ENCODE results near the gene ATP8B4. TPM values are rescaled to one million over a fixed set of nuclear protein-coding genes. Genes with fewer than 3 reads are reported as not detected.

The ATP8B4 gene
- total RNA-seq, 5 donors from 2014 or later (not counting 1 experiment from before 2014, with no cell fraction given) = 0.72 to 2.4 (median 1.3) TPM

DNA sequence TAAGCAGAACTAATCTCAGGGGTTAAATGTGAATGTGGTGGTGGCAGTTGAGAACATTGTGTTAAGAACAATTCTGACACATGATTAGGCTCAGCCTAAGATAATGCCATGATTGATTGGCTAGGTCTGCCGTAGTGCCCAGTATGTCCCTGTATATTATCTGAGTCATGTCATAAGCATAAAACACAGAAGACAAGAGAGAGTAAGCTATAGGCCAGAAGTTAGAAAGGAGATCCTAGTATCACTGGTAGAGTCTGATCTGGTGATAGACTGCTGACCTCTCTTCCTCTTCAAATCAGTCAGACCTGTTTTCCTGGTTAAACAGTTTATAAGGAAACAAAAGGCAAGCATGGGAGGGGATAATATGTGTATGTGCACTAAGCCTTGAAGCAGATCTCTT, 30.1 kb upstream of the ATP8B4 start:
- ChIA-PET CTCF (no interaction called here), POLR2A (no interaction called here)
- no CpG with 5 or more reads among the region's 1 CpG for WGBS (ENCODE audit: insufficient coverage)

DNA sequence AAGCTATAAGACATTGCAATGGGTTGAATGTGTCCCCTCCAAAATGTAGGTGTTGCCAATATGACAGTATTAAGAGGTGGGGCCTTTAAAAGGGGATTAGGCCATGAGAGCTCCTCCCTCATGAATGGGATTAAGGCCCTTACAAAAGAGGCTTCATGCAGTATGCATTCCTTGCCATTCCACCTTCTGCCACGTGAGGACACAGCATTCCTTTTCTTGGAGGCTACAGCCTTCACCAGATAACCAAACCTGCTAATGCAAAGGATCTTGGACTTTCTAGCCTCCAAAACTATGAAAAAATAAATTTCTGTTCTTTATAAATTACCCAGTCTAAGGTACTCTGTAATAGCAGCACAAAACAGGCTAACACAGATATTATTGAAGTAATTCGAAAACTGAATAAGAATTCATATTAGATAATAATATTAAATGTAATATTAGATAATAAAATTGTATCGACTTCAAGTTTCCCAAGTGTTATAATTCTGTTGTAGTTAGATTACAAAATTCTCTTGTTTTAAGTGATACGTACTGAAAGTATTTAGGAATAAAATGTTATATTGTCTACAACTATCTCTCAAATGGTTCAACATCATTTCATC, 29.4 kb upstream of the ATP8B4 start:
- H3K4me3 Mint-ChIP-seq = no peak overlapping the region
- ChIA-PET POLR2A (no interaction called here), CTCF (no interaction called here)
- no peak for DNase-seq
- H3K9me3 Mint-ChIP-seq = no peaks in the 10 kb centered on the region
- Histone ChIP-seq H3K9me3 (no peaks in the 10 kb centered on the region), H3K36me3 (ENCODE audit: control insufficient read depth in 2 of 2, extremely low read depth in 1 of 2, insufficient read depth in 1 of 2, low read length in 1 of 2) (no peaks in the 10 kb centered on the region), H3K27me3 (replicated peaks in 1 of 2; ENCODE audit: control insufficient read depth in 2 of 2, extremely low read depth in 1 of 2, insufficient read depth in 2 of 2, low read length in 1 of 2) (peaks cover 0 to 3% of the 10 kb centered on the region in 2 experiments), H3K4me1 (ENCODE audit: control insufficient read depth in 1 of 2, extremely low read depth in 1 of 2, insufficient read depth in 2 of 2, low read length in 2 of 2) (no peaks in the 10 kb centered on the region), H3K4me3 (ENCODE audit: control insufficient read depth in 1 of 2, extremely low read depth in 1 of 2, low read length in 1 of 2) (no peak overlapping the region), H3K27ac (ENCODE audit: low read length) (no peak overlapping the region)
- H3K36me3 Mint-ChIP-seq = no peaks in the 10 kb centered on the region
- no peaks in the 10 kb centered on the region for H3K27me3 Mint-ChIP-seq
- 100% methylated on average over 1 of the region's 4 CpGs for WGBS (ENCODE audit: insufficient coverage)
- no peak overlapping the region for H3K27ac Mint-ChIP-seq
- no peak for ATAC-seq (replicated peaks in 1 of 4)
- H3K4me1 Mint-ChIP-seq = no peaks in the 10 kb centered on the region

More for the DNA sequence above, 30.1 kb upstream of the ATP8B4 start:
- Mint-ChIP-seq H3K4me3 (no peak overlapping the region), H3K9me3 (no peaks in the 10 kb centered on the region), H3K27ac (no peak overlapping the region), H3K27me3 (no peaks in the 10 kb centered on the region), H3K4me1 (no peaks in the 10 kb centered on the region), H3K36me3 (no peaks in the 10 kb centered on the region)
- DNase-seq (no peak), ATAC-seq (replicated peaks in 1 of 4) (no peak)
- H3K27ac ChIP-seq (ENCODE audit: low read length) = no peak overlapping the region
- H3K4me1 ChIP-seq (ENCODE audit: control insufficient read depth in 1 of 2, extremely low read depth in 1 of 2, insufficient read depth in 2 of 2, low read length in 2 of 2) = no peaks in the 10 kb centered on the region
- peaks cover 0 to 3% of the 10 kb centered on the region in 2 experiments for H3K27me3 ChIP-seq (replicated peaks in 1 of 2; ENCODE audit: control insufficient read depth in 2 of 2, extremely low read depth in 1 of 2, insufficient read depth in 2 of 2, low read length in 1 of 2)
- H3K9me3 ChIP-seq = no peaks in the 10 kb centered on the region
- no peak overlapping the region for H3K4me3 ChIP-seq (ENCODE audit: control insufficient read depth in 1 of 2, extremely low read depth in 1 of 2, low read length in 1 of 2)
- no peaks in the 10 kb centered on the region for H3K36me3 ChIP-seq (ENCODE audit: control insufficient read depth in 2 of 2, extremely low read depth in 1 of 2, insufficient read depth in 1 of 2, low read length in 1 of 2)

DNA sequence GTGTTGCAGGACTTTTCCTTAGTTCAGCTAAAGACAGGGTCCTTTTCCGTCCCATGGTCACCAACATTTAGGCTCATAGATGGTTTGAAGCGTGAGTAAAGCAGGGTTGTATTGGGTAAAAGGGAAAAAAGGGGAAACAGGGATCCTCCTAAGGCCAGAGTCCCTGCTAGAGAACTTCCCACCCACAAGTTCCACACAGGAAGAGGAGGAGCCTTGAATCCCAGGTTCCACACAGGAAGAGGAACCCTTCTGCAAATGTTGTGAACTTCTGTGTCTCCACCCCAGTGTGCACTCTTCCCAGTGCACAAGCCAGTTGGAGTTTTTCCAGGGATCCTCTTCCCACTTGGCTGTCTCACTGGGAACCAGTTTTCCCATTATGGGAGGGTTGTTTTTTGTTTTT, 27.6 kb upstream of the ATP8B4 start:
- Mint-ChIP-seq H3K27me3 (no peaks in the 10 kb centered on the region), H3K36me3 (no peaks in the 10 kb centered on the region), H3K27ac (no peak overlapping the region), H3K4me3 (no peak overlapping the region), H3K4me1 (no peaks in the 10 kb centered on the region), H3K9me3 (no peaks in the 10 kb centered on the region)
- H3K4me3 ChIP-seq (ENCODE audit: control insufficient read depth in 1 of 2, extremely low read depth in 1 of 2, low read length in 1 of 2) = no peak overlapping the region
- ChIA-PET CTCF (interaction anchor here in 1 of 2 donors (2.1 kb wide), 1 partner anchor 8 kb away, joined by 8 read pairs; no protein-coding TSS in a partner anchor), POLR2A (no interaction called here)
- WGBS (ENCODE audit: insufficient coverage) = no CpG with 5 or more reads among the region's 2 CpGs
- DNase-seq (no peak), ATAC-seq (replicated peaks in 1 of 4) (no peak)
- no peaks in the 10 kb centered on the region for H3K9me3 ChIP-seq
- no peaks in the 10 kb centered on the region for H3K36me3 ChIP-seq (ENCODE audit: control insufficient read depth in 2 of 2, extremely low read depth in 1 of 2, insufficient read depth in 1 of 2, low read length in 1 of 2)
- H3K27ac ChIP-seq (ENCODE audit: low read length) = no peak overlapping the region
- peaks cover 0 to 3% of the 10 kb centered on the region in 2 experiments for H3K27me3 ChIP-seq (replicated peaks in 1 of 2; ENCODE audit: control insufficient read depth in 2 of 2, extremely low read depth in 1 of 2, insufficient read depth in 2 of 2, low read length in 1 of 2)
- H3K4me1 ChIP-seq (ENCODE audit: control insufficient read depth in 1 of 2, extremely low read depth in 1 of 2, insufficient read depth in 2 of 2, low read length in 2 of 2) = no peaks in the 10 kb centered on the region

DNA sequence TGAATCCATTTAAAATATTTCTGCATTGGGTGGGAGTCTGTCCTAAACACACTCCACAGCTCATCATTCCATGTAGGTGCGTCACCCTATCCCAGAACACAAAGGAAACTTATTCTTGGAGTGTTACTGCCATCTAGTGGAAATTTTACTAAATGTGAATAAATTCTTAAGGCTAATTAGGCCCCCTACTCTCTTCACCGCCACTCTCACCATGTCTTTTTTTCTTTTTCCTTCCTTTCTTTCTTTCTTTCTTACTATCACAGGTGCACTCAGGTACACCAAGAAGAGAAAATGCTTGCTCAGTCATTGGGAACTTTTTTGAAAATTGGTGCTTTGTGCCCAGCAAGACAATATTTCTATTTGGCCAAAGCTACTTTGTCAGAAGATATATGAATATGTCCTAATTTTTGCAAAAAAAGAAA, 26.4 kb upstream of the ATP8B4 start:
- ChIA-PET POLR2A (no interaction called here), CTCF (interaction anchor here (0.5 to 2.1 kb wide), 17 partner anchors 10 to 1935 kb away, joined by 3 to 16 read pairs (median 4); partner anchors contain the start of gene EID1 (in 1 of the 2))
- ATAC-seq (replicated peaks in 1 of 4) = peak in 1 of 4 experiments; percentile 45
- Histone ChIP-seq H3K9me3 (no peaks in the 10 kb centered on the region), H3K4me1 (ENCODE audit: control insufficient read depth in 1 of 2, extremely low read depth in 1 of 2, insufficient read depth in 2 of 2, low read length in 2 of 2) (no peaks in the 10 kb centered on the region), H3K27ac (ENCODE audit: low read length) (no peak overlapping the region), H3K36me3 (ENCODE audit: control insufficient read depth in 2 of 2, extremely low read depth in 1 of 2, insufficient read depth in 1 of 2, low read length in 1 of 2) (no peaks in the 10 kb centered on the region), H3K4me3 (ENCODE audit: control insufficient read depth in 1 of 2, extremely low read depth in 1 of 2, low read length in 1 of 2) (no peak overlapping the region), H3K27me3 (replicated peaks in 1 of 2; ENCODE audit: control insufficient read depth in 2 of 2, extremely low read depth in 1 of 2, insufficient read depth in 2 of 2, low read length in 1 of 2) (peaks cover 0 to 3% of the 10 kb centered on the region in 2 experiments)
- Mint-ChIP-seq H3K27ac (no peak overlapping the region), H3K4me3 (no peak overlapping the region), H3K36me3 (no peaks in the 10 kb centered on the region), H3K27me3 (no peaks in the 10 kb centered on the region), H3K9me3 (no peaks in the 10 kb centered on the region), H3K4me1 (no peaks in the 10 kb centered on the region)
- no CpG with 5 or more reads among the region's 2 CpGs for WGBS (ENCODE audit: insufficient coverage)
- DNase-seq = peak in 1 of 35 experiments; percentile 68

DNA sequence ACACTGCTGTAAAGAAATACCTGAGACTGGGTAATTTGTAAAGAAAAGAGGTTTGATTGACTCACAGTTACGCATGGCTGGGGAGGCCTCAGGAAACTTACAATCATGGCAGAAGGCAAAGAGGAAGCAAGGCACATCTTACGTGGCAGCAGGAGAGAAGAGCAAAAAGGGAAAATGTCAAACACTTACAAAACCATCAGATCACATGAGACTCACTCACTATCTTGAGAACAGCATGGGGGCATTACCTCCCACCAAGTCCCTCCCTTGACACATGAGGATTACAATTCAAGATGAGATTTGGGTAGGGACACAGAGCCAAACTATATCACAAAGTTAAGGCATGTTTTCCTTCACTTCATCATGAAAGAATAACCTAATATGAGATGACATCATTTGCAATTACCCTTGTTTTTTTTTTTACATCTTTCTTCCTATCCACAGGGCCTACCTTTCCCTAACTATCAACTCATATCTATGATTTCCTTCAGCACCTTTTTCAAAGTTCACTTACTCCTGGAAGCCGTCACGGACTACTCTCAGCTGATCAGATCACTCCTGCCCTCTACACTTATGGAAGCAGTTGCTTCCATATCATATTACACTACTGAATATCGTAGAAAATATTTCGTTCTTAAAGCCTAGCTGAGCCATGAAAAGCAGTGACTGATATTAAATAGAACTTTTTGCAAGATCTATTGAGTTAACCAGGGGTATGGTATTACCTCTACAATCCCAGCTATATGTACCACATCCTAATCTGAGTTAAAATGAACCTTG, 25.5 kb upstream of the ATP8B4 start:
- no peaks in the 10 kb centered on the region for H3K9me3 Mint-ChIP-seq
- POLR2A ChIA-PET = no interaction called here
- 88% methylated on average over 2 of the region's 6 CpGs for WGBS (ENCODE audit: insufficient coverage)
- no peaks in the 10 kb centered on the region for H3K27me3 Mint-ChIP-seq
- no peak overlapping the region for H3K4me3 Mint-ChIP-seq
- ATAC-seq (replicated peaks in 1 of 4) (no peak), DNase-seq (no peak)
- CTCF ChIA-PET = interaction anchor here (0.5 to 2.1 kb wide), 14 partner anchors 10 to 1786 kb away, joined by 3 to 16 read pairs (median 4); partner anchors contain the start of gene EID1 (in 1 of the 2)
- Histone ChIP-seq H3K27ac (ENCODE audit: low read length) (no peak overlapping the region), H3K36me3 (ENCODE audit: control insufficient read depth in 2 of 2, extremely low read depth in 1 of 2, insufficient read depth in 1 of 2, low read length in 1 of 2) (no peaks in the 10 kb centered on the region), H3K4me1 (ENCODE audit: control insufficient read depth in 1 of 2, extremely low read depth in 1 of 2, insufficient read depth in 2 of 2, low read length in 2 of 2) (no peaks in the 10 kb centered on the region), H3K9me3 (no peaks in the 10 kb centered on the region), H3K27me3 (replicated peaks in 1 of 2; ENCODE audit: control insufficient read depth in 2 of 2, extremely low read depth in 1 of 2, insufficient read depth in 2 of 2, low read length in 1 of 2) (peaks cover 0 to 3% of the 10 kb centered on the region in 2 experiments), H3K4me3 (ENCODE audit: control insufficient read depth in 1 of 2, extremely low read depth in 1 of 2, low read length in 1 of 2) (no peak overlapping the region)
- H3K4me1 Mint-ChIP-seq = no peaks in the 10 kb centered on the region
- no peaks in the 10 kb centered on the region for H3K36me3 Mint-ChIP-seq
- no peak overlapping the region for H3K27ac Mint-ChIP-seq

DNA sequence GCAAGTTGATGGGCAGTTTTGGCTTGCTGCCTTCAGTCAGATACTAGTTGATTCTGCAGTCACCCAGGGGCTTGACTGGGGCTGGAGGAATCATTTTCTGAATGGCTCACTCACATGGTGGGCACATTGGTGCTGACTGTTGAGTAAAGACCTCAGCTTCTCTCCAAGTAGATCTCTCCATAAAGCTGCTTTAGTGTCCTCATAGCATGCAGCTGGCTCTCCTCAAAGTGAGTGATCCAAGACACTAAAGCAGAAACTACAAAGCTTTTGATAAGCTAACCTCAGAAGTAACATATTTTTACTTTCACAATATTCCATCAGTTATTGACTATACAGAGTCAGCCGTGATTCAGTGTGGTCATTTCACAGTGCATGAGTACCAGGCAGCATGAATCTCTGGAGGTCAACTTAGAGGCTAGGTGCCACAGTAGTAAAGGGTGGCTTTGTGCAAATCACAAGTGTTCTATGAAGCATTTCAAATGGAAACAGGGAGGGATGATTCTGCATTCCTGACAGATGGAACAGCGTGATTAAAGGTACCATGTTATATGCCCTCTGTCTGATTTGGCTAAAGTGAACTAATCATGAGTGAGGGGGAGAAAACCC, 24.3 kb upstream of the ATP8B4 start:
- Mint-ChIP-seq H3K4me1 (no peaks in the 10 kb centered on the region), H3K9me3 (no peaks in the 10 kb centered on the region), H3K36me3 (no peaks in the 10 kb centered on the region), H3K4me3 (no peak overlapping the region), H3K27ac (no peak overlapping the region), H3K27me3 (no peaks in the 10 kb centered on the region)
- ATAC-seq (replicated peaks in 1 of 4) (no peak), DNase-seq (no peak)
- Histone ChIP-seq H3K27me3 (replicated peaks in 1 of 2; ENCODE audit: control insufficient read depth in 2 of 2, extremely low read depth in 1 of 2, insufficient read depth in 2 of 2, low read length in 1 of 2) (peaks cover 0 to 3% of the 10 kb centered on the region in 2 experiments), H3K4me1 (ENCODE audit: control insufficient read depth in 1 of 2, extremely low read depth in 1 of 2, insufficient read depth in 2 of 2, low read length in 2 of 2) (no peaks in the 10 kb centered on the region), H3K27ac (ENCODE audit: low read length) (no peak overlapping the region), H3K36me3 (ENCODE audit: control insufficient read depth in 2 of 2, extremely low read depth in 1 of 2, insufficient read depth in 1 of 2, low read length in 1 of 2) (no peaks in the 10 kb centered on the region), H3K4me3 (ENCODE audit: control insufficient read depth in 1 of 2, extremely low read depth in 1 of 2, low read length in 1 of 2) (no peak overlapping the region), H3K9me3 (no peaks in the 10 kb centered on the region)
- ChIA-PET POLR2A (no interaction called here), CTCF (no interaction called here)
- no CpG with 5 or more reads among the region's 2 CpGs for WGBS (ENCODE audit: insufficient coverage)

All from T-cell (primary cell).